ENCODE measurements around the gene COMMD9. TPM values are rescaled to one million over a fixed set of nuclear protein-coding genes. Genes with fewer than 3 reads are reported as not detected.

Gene COMMD9
- total and polyA plus RNA-seq, 2 of the 8 experiments (the other 6 are each of a cell fraction or from before 2014, with no cell fraction given), result 42.5 to 49.1 TPM

GRCh38 chr11:36237391-36237790 is 51.8 kb downstream of the COMMD9 start:
- H2BK120ac ChIP-seq (replicated peaks; ENCODE audit: low read depth, low read length), result no peak overlapping the region
- peaks cover 0 to 2% of the 10 kb centered on the region in 2 experiments for H4K20me1 ChIP-seq (replicated peaks in 1 of 2; ENCODE audit: control insufficient read depth in 1 of 2, insufficient read depth in 2 of 2, low read length in 2 of 2)
- no peak overlapping the region for H3K9ac ChIP-seq (replicated peaks in 1 of 4; ENCODE audit: extremely low read depth in 1 of 4, low read depth in 3 of 4, low read length in 3 of 4)
- H3K36me3 ChIP-seq (ENCODE audit: control insufficient read depth in 2 of 4, insufficient read depth in 4 of 4, low read length in 3 of 4), result no peaks in the 10 kb centered on the region
- H2BK5ac ChIP-seq (ENCODE audit: low read depth, low read length), result no peak overlapping the region
- no peaks in the 10 kb centered on the region for H3K79me2 ChIP-seq (ENCODE audit: control insufficient read depth in 1 of 2, insufficient read depth in 2 of 2, low read length in 2 of 2)
- no peak overlapping the region for H3K23ac ChIP-seq (ENCODE audit: insufficient read length)
- no peaks in the 10 kb centered on the region for H3K4me1 ChIP-seq (replicated peaks in 1 of 4; ENCODE audit: control insufficient read depth in 3 of 4, insufficient read depth in 4 of 4, low read length in 3 of 4)
- H3K4me3 ChIP-seq (ENCODE audit: extremely low read depth in 1 of 4, insufficient read depth in 2 of 4, low read depth in 3 of 4, low read length in 4 of 4), result no peak overlapping the region
- H3K9me3 ChIP-seq (ENCODE audit: insufficient read depth in 2 of 2, low read depth in 1 of 2, low read length in 1 of 2), result no peaks in the 10 kb centered on the region
- H4K5ac ChIP-seq (ENCODE audit: insufficient read length, low read depth, low read length), result no peak overlapping the region
- H3K23me2 ChIP-seq (ENCODE audit: low read depth, low read length), result no peaks in the 10 kb centered on the region
- H3K79me1 ChIP-seq (ENCODE audit: low read depth, low read length), result no peaks in the 10 kb centered on the region
- no peak overlapping the region for H4K91ac ChIP-seq (replicated peaks; ENCODE audit: insufficient read length, low read length)
- H3K4me2 ChIP-seq (ENCODE audit: insufficient read depth in 1 of 2, low read depth in 2 of 2, low read length in 2 of 2), result no peak overlapping the region
- H2AFZ ChIP-seq (ENCODE audit: low read length), result no peak overlapping the region
- DNase-seq (ENCODE audit: low read depth in 1 of 2, low spot score in 2 of 2), result no peak
- no peak overlapping the region for H3K18ac ChIP-seq (ENCODE audit: extremely low read depth, low read length)
- no peaks in the 10 kb centered on the region for H3K27me3 ChIP-seq (replicated peaks in 1 of 4; ENCODE audit: control insufficient read depth in 3 of 4, extremely low read depth in 1 of 4, insufficient read depth in 3 of 4, low read length in 3 of 4)
- H3K27ac ChIP-seq (ENCODE audit: low read depth, low read length), result no peak overlapping the region
- H3K14ac ChIP-seq (ENCODE audit: insufficient read length), result no peak overlapping the region
- no peak overlapping the region for H3K4ac ChIP-seq (replicated peaks; ENCODE audit: insufficient read length, low read depth, low read length)
- ChIA-PET POLR2A (ENCODE audit: partially characterized antibody) (no interaction called here), CTCF (ENCODE audit: partially characterized antibody) (interaction anchor here (1.1 to 1.3 kb wide), 2 partner anchors 12 to 85 kb away, joined by 3 to 4 read pairs; no protein-coding TSS in a partner anchor)
- H4K8ac ChIP-seq (ENCODE audit: extremely low read depth, insufficient read depth, low read length), result no peak overlapping the region
- H3K56ac ChIP-seq (replicated peaks; ENCODE audit: insufficient read length, low read depth, low read length), result no peak overlapping the region
- FAIRE-seq, result no peak
- no peak overlapping the region for H2BK20ac ChIP-seq (ENCODE audit: low read length)
- H2BK12ac ChIP-seq (ENCODE audit: low read depth, low read length), result no peak overlapping the region
- no peak overlapping the region for H2BK15ac ChIP-seq (ENCODE audit: low read length)
- H2AK5ac ChIP-seq (ENCODE audit: low read depth, low read length), result no peak overlapping the region
- TF ChIP-seq CHD1 (IDR thresholded peaks at IDR 0.05; ENCODE audit: low read depth, low read length), result no peak
- no peak for TF ChIP-seq BACH1 (IDR thresholded peaks at IDR 0.05; ENCODE audit: low read length)
- no peak for TF ChIP-seq YY1 (IDR thresholded peaks at IDR 0.05; ENCODE audit: low read depth, low read length)
- TF ChIP-seq POLR2AphosphoS5 (IDR thresholded peaks at IDR 0.05; ENCODE audit: low read depth, low read length), result no peak
- no peak for TF ChIP-seq CTCF (IDR thresholded peaks at IDR 0.05; ENCODE audit: control extremely low read depth in 1 of 3, insufficient read depth in 1 of 3, low read depth in 1 of 3, low read length in 3 of 3)
- TF ChIP-seq SRF (IDR thresholded peaks at IDR 0.05; ENCODE audit: low read depth, low read length), result no peak
- TF ChIP-seq PHF8 (conservative IDR thresholded peaks at IDR 0.05; ENCODE audit: low read depth, low read length), result no peak
- TF ChIP-seq EZH2 (IDR thresholded peaks at IDR 0.05; ENCODE audit: low read depth, low read length, severe bottlenecking), result no peak
- TF ChIP-seq CBX5 (IDR thresholded peaks at IDR 0.05; ENCODE audit: low read depth, low read length), result no peak
- TF ChIP-seq MAFK (IDR thresholded peaks at IDR 0.05; ENCODE audit: low read depth, low read length), result no peak
- TF ChIP-seq KDM5A (IDR thresholded peaks at IDR 0.05; ENCODE audit: low read length), result no peak
- no peak for TF ChIP-seq SP4 (IDR thresholded peaks at IDR 0.05; ENCODE audit: low read length)
- TF ChIP-seq RAD21 (IDR thresholded peaks at IDR 0.05 in 1 of 2, conservative IDR thresholded peaks at IDR 0.05 in 1 of 2; ENCODE audit: low read depth in 2 of 2, low read length in 2 of 2), result no peak

Data from H1 (cell line).